SK-N-SH (cell line): Measurements from ENCODE around the gene ANKFN1. TPM values are rescaled to one million over a fixed set of nuclear protein-coding genes. Genes with fewer than 3 reads are reported as not detected.

ENCODE experiments used
- CTCF ChIA-PET: fragments of 300-600, 350-600 bp; formaldehyde crosslinking; extraction: SDS; loops from one replicate; lab custom pipeline; 2021; lab: Yijun Ruan, JAX
- POLR2A ChIA-PET: fragments of 350-600 bp; sonication (Branson Sonifier 250); formaldehyde crosslinking; extraction: SDS; loops from one replicate; lab custom pipeline; 2020; ENCODE audit warnings: antibody characterized with exemption, inconsistent platforms; lab: Yijun Ruan, JAX
- DNase-seq: peaks from one replicate; pipeline ENCODE4 v3.0.0; 2012
- H2AFZ ChIP-seq: fragments of 200-600 bp; sonication (generic); 2 replicates; pipeline ENCODE4 v1.8.1; 2016; ENCODE audit warnings: antibody characterized with exemption, mild to moderate bottlenecking, low read depth
- H3F3A ChIP-seq: fragments of 200-600 bp; sonication (generic); replicated peaks from 2 replicates; pipeline ENCODE3; 2016; ENCODE audit warnings: antibody characterized with exemption, mild to moderate bottlenecking; ENCODE audit not compliant: insufficient read depth
- H3K27ac ChIP-seq, 2 experiments: fragments of 200-500 bp in 1 of 2; fragments of 200-600 bp in 1 of 2; sonication (Bioruptor generic) in 1 of 2; sonication (generic), shearing (Covaris generic) in 1 of 2; 2 replicates each; pipeline versions ENCODE4 v1.5.1 to v1.6.1; 2014 to 2016; ENCODE audit warnings: low read depth in 2 of 2, inconsistent platforms in 1 of 2, low read length in 1 of 2, mild to moderate bottlenecking in 1 of 2, mixed read lengths in 1 of 2
- H3K27me3 ChIP-seq: fragments of 200-600 bp; sonication (generic), shearing (Covaris generic); 2 replicates; pipeline ENCODE4 v1.6.1; 2016; ENCODE audit warnings: mixed run types; ENCODE audit not compliant: insufficient read depth
- H3K36me3 ChIP-seq, 2 experiments: fragments of 200-500 bp in 1 of 2; fragments of 200-600 bp in 1 of 2; sonication (Bioruptor generic) in 1 of 2; sonication (generic) in 1 of 2; replicated peaks in 1 of 2; 2 replicates each; pipeline versions ENCODE3 to v1.5.1; 2014 to 2016; ENCODE audit warnings: low read length in 1 of 2, mild to moderate bottlenecking in 1 of 2; ENCODE audit not compliant: insufficient read depth in 2 of 2, control insufficient read depth in 1 of 2
- H3K4me1 ChIP-seq, 2 experiments: fragments of 200-500 bp in 1 of 2; fragments of 200-600 bp in 1 of 2; sonication (Bioruptor generic) in 1 of 2; sonication (generic), shearing (Covaris generic) in 1 of 2; 2 replicates each; pipeline versions ENCODE4 v1.5.1 to v1.6.1; 2014 to 2016; ENCODE audit warnings: low read depth in 1 of 2, low read length in 1 of 2, mixed run types in 1 of 2; ENCODE audit not compliant: insufficient read depth in 2 of 2, control insufficient read depth in 1 of 2
- H3K4me2 ChIP-seq: fragments of 200-600 bp; sonication (generic), shearing (Covaris generic); 2 replicates; pipeline ENCODE4 v1.6.1; 2017; ENCODE audit warnings: mixed run types
- H3K4me3 ChIP-seq, 2 experiments: fragments of 200-500 bp in 1 of 2; fragments of 200-600 bp in 1 of 2; sonication (Bioruptor generic) in 1 of 2; sonication (generic), shearing (Covaris generic) in 1 of 2; 2 replicates each; pipeline versions ENCODE4 v1.5.1 to v1.8.1; 2014 to 2016; ENCODE audit warnings: low read depth in 2 of 2, inconsistent platforms in 1 of 2, low read length in 1 of 2, mild to moderate bottlenecking in 1 of 2, mixed read lengths in 1 of 2, moderate library complexity in 1 of 2
- H3K79me2 ChIP-seq: fragments of 200-600 bp; sonication (generic); 2 replicates; pipeline ENCODE4 v1.8.1; 2017; ENCODE audit warnings: mild to moderate bottlenecking; ENCODE audit not compliant: insufficient read depth
- H3K9ac ChIP-seq: fragments of 200-600 bp; sonication (generic); 2 replicates; pipeline ENCODE4 v1.6.1; 2017; ENCODE audit warnings: mixed run types
- H3K9me2 ChIP-seq: fragments of 200-600 bp; sonication (generic); 2 replicates; pipeline ENCODE4 v1.6.1; 2017; ENCODE audit warnings: mixed run types
- H3K9me3 ChIP-seq: fragments of 200-600 bp; sonication (generic); 2 replicates; pipeline ENCODE4 v1.6.1; 2017; ENCODE audit warnings: mixed run types, mild to moderate bottlenecking, moderate library complexity
- H4K20me1 ChIP-seq: fragments of 200-600 bp; sonication (generic); 2 replicates; pipeline ENCODE4 v1.6.1; 2017; ENCODE audit warnings: mild to moderate bottlenecking, mixed run types; ENCODE audit not compliant: insufficient read depth
- CHD2 ChIP-seq: fragments of 150-350 bp; IDR thresholded peaks from 2 replicates; pipeline ENCODE4 v1.6.1; 2018; ENCODE audit warnings: low read length; ENCODE audit not compliant: partially characterized antibody
- GATA2 ChIP-seq: sonication (generic); formaldehyde crosslinking; IDR thresholded peaks from 2 replicates; pipeline ENCODE4 v1.5.0; 2020; ENCODE audit warnings: mild to moderate bottlenecking, missing genetic modification reagents
- JUND ChIP-seq: IDR thresholded peaks from 2 replicates; pipeline ENCODE4 v1.4.0; 2012
- POLR2AphosphoS5 ChIP-seq: IDR thresholded peaks from 2 replicates; pipeline ENCODE4 v1.6.1; 2012; ENCODE audit warnings: low read depth, low read length
- RAD21 ChIP-seq: IDR thresholded peaks from 2 replicates; pipeline ENCODE4 v1.6.1; 2012; ENCODE audit warnings: mild to moderate bottlenecking, low read length
- RCOR1 ChIP-seq: fragments of 150-350 bp; IDR thresholded peaks from 2 replicates; pipeline ENCODE4 v1.6.1; 2017; ENCODE audit warnings: antibody characterized with exemption, low read length
- RFX5 ChIP-seq: IDR thresholded peaks from 2 replicates; pipeline ENCODE4 v1.6.1; 2012; ENCODE audit warnings: mild to moderate bottlenecking, improper control_type of control experiment, low read length
- TAF1 ChIP-seq: IDR thresholded peaks from 2 replicates; pipeline ENCODE4 v1.6.1; 2012; ENCODE audit warnings: low read depth, mild to moderate bottlenecking, low read length, moderate library complexity, borderline replicate concordance
- TCF12 ChIP-seq: IDR thresholded peaks from 2 replicates; pipeline ENCODE4 v1.4.0; 2012
- polyA plus RNA-seq, 3 experiments: library from polyadenylated mRNA; depleted of rRNA; stranded (reverse); fragments of >200 nt; gene quantifications; 2 replicates each; pipeline ENCODE4 v1.2.3, GENCODE V29; 2012
- TF ChIP-seq, protein P1 (sequence below): IDR thresholded peaks from 2 replicates; pipeline ENCODE4 v1.6.1; 2012; ENCODE audit warnings: mild to moderate bottlenecking, low read depth, low read length, moderate library complexity
- TF ChIP-seq, protein P2 (sequence below): IDR thresholded peaks from 2 replicates; pipeline ENCODE4 v1.4.0; 2012; ENCODE audit warnings: low read depth
- TF ChIP-seq, protein P3 (sequence below): IDR thresholded peaks from 2 replicates; pipeline ENCODE4 v1.4.0; 2012; ENCODE audit warnings: low read depth, borderline replicate concordance
- TF ChIP-seq, protein P4 (sequence below): IDR thresholded peaks from 2 replicates; pipeline ENCODE4; 2012

ANKFN1 gene
- polyA plus RNA-seq, 1 of the 3 experiments (the other 2 are of a cell fraction), result 0.07 TPM

DNA sequence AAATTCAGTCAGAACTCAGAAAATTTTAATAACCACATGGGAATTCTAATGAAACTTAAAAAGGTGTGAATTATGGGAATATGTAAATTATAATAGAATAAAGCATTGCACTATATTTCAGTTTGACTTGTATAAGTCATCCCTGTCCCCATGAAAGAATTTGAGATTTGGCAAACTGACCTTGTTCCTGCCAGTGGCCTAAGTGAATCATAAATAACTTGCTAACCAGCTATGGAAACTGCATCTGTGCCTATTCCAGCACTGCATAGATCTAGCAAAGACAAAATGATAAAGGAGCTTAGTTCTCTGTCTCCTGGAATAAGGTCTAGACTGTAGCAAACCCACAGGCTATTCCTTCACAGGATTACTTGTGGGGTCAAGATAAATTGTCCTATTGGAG lies 333.5 kb downstream of the ANKFN1 start:
- H3K36me3 ChIP-seq, result no peaks in the 10 kb centered on the region
- H3K9me3 ChIP-seq, result no peaks in the 10 kb centered on the region
- TF ChIP-seq CHD2 (no peak), GATA2 (CRISPR knock-in tag) (no peak), TCF12 (no peak), RFX5 (no peak), RCOR1 (no peak), JUND (no peak), RAD21 (no peak), TAF1 (no peak), POLR2AphosphoS5 (no peak)
- TF ChIP-seq, protein P1, sequence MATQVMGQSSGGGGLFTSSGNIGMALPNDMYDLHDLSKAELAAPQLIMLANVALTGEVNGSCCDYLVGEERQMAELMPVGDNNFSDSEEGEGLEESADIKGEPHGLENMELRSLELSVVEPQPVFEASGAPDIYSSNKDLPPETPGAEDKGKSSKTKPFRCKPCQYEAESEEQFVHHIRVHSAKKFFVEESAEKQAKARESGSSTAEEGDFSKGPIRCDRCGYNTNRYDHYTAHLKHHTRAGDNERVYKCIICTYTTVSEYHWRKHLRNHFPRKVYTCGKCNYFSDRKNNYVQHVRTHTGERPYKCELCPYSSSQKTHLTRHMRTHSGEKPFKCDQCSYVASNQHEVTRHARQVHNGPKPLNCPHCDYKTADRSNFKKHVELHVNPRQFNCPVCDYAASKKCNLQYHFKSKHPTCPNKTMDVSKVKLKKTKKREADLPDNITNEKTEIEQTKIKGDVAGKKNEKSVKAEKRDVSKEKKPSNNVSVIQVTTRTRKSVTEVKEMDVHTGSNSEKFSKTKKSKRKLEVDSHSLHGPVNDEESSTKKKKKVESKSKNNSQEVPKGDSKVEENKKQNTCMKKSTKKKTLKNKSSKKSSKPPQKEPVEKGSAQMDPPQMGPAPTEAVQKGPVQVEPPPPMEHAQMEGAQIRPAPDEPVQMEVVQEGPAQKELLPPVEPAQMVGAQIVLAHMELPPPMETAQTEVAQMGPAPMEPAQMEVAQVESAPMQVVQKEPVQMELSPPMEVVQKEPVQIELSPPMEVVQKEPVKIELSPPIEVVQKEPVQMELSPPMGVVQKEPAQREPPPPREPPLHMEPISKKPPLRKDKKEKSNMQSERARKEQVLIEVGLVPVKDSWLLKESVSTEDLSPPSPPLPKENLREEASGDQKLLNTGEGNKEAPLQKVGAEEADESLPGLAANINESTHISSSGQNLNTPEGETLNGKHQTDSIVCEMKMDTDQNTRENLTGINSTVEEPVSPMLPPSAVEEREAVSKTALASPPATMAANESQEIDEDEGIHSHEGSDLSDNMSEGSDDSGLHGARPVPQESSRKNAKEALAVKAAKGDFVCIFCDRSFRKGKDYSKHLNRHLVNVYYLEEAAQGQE, result no peak
- TF ChIP-seq, protein P2, sequence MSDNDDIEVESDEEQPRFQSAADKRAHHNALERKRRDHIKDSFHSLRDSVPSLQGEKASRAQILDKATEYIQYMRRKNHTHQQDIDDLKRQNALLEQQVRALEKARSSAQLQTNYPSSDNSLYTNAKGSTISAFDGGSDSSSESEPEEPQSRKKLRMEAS, result no peak
- TF ChIP-seq, protein P3, sequence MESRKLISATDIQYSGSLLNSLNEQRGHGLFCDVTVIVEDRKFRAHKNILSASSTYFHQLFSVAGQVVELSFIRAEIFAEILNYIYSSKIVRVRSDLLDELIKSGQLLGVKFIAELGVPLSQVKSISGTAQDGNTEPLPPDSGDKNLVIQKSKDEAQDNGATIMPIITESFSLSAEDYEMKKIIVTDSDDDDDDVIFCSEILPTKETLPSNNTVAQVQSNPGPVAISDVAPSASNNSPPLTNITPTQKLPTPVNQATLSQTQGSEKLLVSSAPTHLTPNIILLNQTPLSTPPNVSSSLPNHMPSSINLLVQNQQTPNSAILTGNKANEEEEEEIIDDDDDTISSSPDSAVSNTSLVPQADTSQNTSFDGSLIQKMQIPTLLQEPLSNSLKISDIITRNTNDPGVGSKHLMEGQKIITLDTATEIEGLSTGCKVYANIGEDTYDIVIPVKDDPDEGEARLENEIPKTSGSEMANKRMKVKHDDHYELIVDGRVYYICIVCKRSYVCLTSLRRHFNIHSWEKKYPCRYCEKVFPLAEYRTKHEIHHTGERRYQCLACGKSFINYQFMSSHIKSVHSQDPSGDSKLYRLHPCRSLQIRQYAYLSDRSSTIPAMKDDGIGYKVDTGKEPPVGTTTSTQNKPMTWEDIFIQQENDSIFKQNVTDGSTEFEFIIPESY, result no peak
- TF ChIP-seq, protein P4, sequence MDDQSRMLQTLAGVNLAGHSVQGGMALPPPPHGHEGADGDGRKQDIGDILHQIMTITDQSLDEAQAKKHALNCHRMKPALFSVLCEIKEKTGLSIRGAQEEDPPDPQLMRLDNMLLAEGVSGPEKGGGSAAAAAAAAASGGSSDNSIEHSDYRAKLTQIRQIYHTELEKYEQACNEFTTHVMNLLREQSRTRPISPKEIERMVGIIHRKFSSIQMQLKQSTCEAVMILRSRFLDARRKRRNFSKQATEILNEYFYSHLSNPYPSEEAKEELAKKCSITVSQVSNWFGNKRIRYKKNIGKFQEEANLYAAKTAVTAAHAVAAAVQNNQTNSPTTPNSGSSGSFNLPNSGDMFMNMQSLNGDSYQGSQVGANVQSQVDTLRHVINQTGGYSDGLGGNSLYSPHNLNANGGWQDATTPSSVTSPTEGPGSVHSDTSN, result no peak
- no peak overlapping the region for H3K9ac ChIP-seq
- no peaks in the 10 kb centered on the region for H3K9me2 ChIP-seq
- no peaks in the 10 kb centered on the region for H3K79me2 ChIP-seq
- no peak overlapping the region for H3K4me2 ChIP-seq
- H3K4me1 ChIP-seq, result no peaks in the 10 kb centered on the region
- H3K4me3 ChIP-seq, result no peak overlapping the region
- no peaks in the 10 kb centered on the region for H4K20me1 ChIP-seq
- no peaks in the 10 kb centered on the region for H3K27me3 ChIP-seq
- ChIA-PET CTCF (interaction anchor here (1.3 to 2.0 kb wide), 2 partner anchors 9 to 13 kb away, joined by 6 to 8 read pairs; no protein-coding TSS in a partner anchor), POLR2A (no interaction called here)
- no peak for DNase-seq
- H2AFZ ChIP-seq, result no peak overlapping the region
- no peaks in the 10 kb centered on the region for H3F3A ChIP-seq
- H3K27ac ChIP-seq, result no peak overlapping the region
